BJ (cell line): ENCODE measurements around the gene CAMSAP3. TPM values are rescaled to one million over a fixed set of nuclear protein-coding genes. Genes with fewer than 3 reads are reported as not detected.

Source experiments
- CTCF ChIA-PET: fragments of 350-600 bp; formaldehyde crosslinking; extraction: SDS; loops from one replicate; lab custom pipeline; 2021; ENCODE audit warnings: antibody characterized with exemption, inconsistent platforms; lab: Yijun Ruan, JAX
- POLR2A ChIA-PET: fragments of 300-600 bp; sonication (Branson Sonifier 250); formaldehyde crosslinking; extraction: SDS; loops from one replicate; lab custom pipeline; 2021; ENCODE audit warnings: antibody characterized with exemption; lab: Charles Lee
- DNase-seq: peaks from one replicate; pipeline ENCODE4 v3.0.0-alpha.2; 2011; ENCODE audit warnings: low read depth
- H3K27me3 ChIP-seq: 2 replicates; pipeline ENCODE4 v1.6.0; 2011; ENCODE audit warnings: low read length; ENCODE audit not compliant: control insufficient read depth, insufficient read depth
- H3K36me3 ChIP-seq: 2 replicates; pipeline ENCODE4 v1.5.1; 2011; ENCODE audit warnings: low read length; ENCODE audit not compliant: control insufficient read depth, insufficient read depth
- H3K4me3 ChIP-seq: 2 replicates; pipeline ENCODE4 v1.5.1; 2011; ENCODE audit warnings: low read depth, mild to moderate bottlenecking, control low read depth, low read length
- polyA plus RNA-seq: library from polyadenylated mRNA; depleted of rRNA; stranded (reverse); fragments of >200 nt; gene quantifications from 2 replicates; pipeline ENCODE4 v1.2.3, GENCODE V29; 2011
- TF ChIP-seq, protein P1 (sequence below): IDR thresholded peaks from 2 replicates; pipeline ENCODE4 v1.5.1; 2011; ENCODE audit warnings: low read depth, mild to moderate bottlenecking, control low read depth, inconsistent platforms, low read length, moderate library complexity; ENCODE audit not compliant: insufficient read depth

CAMSAP3 gene
- polyA plus RNA-seq, 1 experiment = not detected

DNA sequence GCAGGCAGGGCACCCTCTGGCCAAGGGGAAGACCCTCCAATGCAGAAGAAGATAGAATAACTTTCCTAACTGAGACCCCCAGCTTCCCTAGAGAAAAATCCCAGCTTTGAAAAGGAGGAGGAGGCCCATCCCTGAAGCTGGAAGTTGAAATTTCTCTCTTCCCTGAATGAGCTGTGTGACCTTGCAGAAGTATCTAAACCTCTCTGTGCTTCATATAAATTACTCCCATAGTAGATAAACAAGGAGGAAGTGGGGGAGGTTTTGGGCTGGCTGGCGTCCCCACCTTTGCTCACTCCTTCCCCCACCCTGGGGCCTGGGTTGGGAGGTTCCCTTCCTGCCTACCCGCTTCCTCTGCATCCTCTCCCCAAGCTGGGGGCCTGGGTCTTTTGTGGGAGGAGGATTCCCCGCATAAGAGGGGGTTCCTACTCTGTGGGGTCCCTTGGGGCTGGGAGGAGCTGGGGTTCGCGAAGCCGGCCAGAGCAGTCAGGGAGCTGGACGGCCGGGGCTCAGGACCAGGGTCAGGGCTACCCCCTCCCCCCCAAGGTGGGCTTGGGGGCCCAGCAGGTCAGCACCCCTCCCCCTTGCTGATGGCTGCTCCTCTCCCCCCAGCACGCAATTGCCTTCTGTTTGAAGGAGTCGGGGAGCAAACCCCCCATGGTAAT lies 11.7 kb downstream of the CAMSAP3 start:
- TF ChIP-seq, protein P1, sequence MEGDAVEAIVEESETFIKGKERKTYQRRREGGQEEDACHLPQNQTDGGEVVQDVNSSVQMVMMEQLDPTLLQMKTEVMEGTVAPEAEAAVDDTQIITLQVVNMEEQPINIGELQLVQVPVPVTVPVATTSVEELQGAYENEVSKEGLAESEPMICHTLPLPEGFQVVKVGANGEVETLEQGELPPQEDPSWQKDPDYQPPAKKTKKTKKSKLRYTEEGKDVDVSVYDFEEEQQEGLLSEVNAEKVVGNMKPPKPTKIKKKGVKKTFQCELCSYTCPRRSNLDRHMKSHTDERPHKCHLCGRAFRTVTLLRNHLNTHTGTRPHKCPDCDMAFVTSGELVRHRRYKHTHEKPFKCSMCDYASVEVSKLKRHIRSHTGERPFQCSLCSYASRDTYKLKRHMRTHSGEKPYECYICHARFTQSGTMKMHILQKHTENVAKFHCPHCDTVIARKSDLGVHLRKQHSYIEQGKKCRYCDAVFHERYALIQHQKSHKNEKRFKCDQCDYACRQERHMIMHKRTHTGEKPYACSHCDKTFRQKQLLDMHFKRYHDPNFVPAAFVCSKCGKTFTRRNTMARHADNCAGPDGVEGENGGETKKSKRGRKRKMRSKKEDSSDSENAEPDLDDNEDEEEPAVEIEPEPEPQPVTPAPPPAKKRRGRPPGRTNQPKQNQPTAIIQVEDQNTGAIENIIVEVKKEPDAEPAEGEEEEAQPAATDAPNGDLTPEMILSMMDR = no peak

DNA sequence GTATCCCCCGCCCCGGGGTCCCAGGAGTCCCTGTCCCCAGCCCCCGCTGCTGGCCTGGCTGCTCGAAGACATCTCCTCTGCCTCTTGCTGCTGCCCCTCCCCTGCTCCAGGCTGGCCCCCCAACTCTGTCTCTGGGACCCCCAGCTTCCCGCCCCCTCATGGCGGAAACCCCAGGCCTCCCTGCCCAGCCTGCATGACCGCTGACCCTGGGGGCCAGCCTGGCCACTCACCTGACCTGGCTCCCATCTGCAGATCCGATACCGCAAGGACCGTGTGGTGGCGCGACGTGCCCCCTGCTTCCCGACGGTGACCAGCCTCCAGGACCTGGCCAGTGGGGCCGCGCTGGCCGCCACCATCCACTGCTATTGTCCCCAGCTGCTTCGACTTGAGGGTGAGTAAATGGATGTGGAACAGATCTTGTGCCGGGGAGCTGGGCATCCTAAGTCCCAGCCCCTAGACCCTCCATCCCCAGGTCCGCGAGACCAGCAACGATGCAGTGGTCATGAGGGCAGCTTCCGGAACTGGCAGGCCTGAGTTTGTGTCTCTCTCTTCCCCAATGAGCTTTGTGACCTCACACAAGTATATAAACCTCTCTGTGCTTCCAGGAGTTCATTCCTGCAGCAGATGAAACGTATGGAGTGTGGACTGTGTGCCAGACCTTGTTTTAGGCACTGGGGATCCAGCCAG lies 12.4 kb downstream of the CAMSAP3 start:
- CTCF ChIA-PET = interaction anchor here (2.5 kb wide), 1 partner anchor 40 kb away, joined by 11 read pairs; no protein-coding TSS in a partner anchor
- TF ChIP-seq, protein P1 = no peak
- Histone ChIP-seq H3K36me3 (no peaks in the 10 kb centered on the region), H3K27me3 (no peaks in the 10 kb centered on the region), H3K4me3 (no peak overlapping the region)
- POLR2A ChIA-PET = no interaction called here
- no peak for DNase-seq

More for the DNA sequence above, 11.7 kb downstream of the CAMSAP3 start:
- ChIA-PET CTCF (interaction anchor here (2.5 kb wide), 1 partner anchor 40 kb away, joined by 11 read pairs; no protein-coding TSS in a partner anchor), POLR2A (no interaction called here)
- no peak for DNase-seq
- Histone ChIP-seq H3K4me3 (no peak overlapping the region), H3K36me3 (no peaks in the 10 kb centered on the region), H3K27me3 (no peaks in the 10 kb centered on the region)

DNA sequence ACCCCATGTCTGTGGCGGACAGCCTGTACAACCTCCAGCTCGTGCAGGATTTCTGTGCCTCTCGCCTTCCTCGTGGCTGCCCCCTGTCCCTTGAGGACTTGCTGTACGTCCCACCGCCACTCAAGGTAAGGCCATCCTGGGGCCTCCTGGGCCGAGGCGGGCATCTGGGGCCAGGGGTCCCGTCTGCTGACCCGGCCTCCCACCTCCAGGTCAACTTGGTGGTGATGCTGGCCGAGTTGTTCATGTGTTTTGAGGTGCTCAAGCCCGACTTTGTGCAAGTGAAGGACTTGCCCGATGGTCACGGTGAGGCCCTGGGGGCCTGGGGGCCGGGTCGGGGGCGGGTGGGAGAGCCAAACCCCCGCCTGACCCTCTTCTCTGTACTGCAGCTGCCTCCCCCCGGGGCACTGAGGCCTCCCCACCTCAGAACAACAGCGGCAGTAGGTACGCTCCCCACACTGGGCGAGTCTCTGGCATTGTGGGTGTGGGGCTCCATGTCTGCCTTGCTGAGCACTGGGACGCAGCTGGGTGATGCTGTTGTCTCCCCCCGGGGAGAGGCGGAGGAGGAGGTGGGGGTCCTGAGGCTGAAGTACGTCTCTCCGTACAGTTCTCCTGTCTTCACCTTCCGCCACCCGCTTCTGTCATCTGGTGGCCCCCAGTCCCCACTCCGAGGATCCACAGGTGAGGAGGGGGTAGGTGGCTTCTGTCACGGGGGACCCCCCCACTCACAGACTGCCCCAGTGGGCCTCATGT lies 15.0 kb downstream of the CAMSAP3 start:
- Histone ChIP-seq H3K27me3 (no peaks in the 10 kb centered on the region), H3K4me3 (no peak overlapping the region), H3K36me3 (no peaks in the 10 kb centered on the region)
- TF ChIP-seq, protein P1 = no peak
- ChIA-PET CTCF (no interaction called here), POLR2A (no interaction called here)
- no peak for DNase-seq

DNA sequence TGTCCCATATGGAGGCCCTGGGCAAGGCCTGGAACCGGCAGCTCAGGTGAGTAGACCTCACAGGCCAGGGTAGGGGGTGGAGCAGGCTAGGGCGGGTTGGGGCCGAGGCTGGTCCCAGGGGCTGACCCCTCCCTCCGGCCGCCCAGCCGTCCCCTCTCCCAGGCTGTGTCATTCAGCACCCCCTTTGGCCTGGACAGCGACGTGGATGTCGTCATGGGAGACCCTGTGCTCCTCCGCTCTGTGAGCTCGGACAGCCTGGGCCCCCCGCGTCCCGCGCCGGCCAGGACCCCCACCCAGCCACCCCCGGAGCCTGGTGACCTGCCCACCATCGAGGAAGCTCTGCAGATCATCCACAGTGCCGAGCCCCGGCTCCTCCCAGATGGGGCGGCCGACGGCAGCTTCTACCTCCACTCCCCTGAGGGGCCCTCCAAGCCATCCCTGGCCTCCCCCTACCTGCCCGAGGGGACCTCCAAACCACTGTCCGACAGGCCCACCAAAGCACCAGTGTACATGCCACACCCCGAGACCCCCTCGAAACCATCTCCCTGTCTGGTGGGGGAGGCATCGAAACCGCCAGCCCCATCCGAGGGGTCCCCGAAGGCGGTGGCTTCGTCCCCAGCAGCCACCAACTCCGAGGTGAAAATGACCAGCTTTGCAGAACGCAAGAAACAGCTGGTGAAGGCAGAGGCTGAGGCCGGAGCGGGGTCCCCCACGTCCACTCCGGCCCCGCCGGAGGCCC lies 16.0 kb downstream of the CAMSAP3 start:
- Histone ChIP-seq H3K36me3 (no peaks in the 10 kb centered on the region), H3K4me3 (no peak overlapping the region), H3K27me3 (no peaks in the 10 kb centered on the region)
- POLR2A ChIA-PET = no interaction called here
- TF ChIP-seq, protein P1 = no peak
- CTCF ChIA-PET = interaction anchor here (0.6 kb wide), 1 partner anchor 13 kb away, joined by 3 read pairs; no protein-coding TSS in a partner anchor
- DNase-seq = no peak
